ENCODE measurements around the gene EPHA7. TPM values are rescaled to one million over a fixed set of nuclear protein-coding genes. Genes with fewer than 3 reads are reported as not detected.

Gene EPHA7
- total RNA-seq, 1 experiment from 2014 or later: 9.6 TPM

- H3K27ac Mint-ChIP-seq: no peak overlapping the region
- no peaks in the 10 kb centered on the region for H3K9me3 Mint-ChIP-seq
- no peaks in the 10 kb centered on the region for H3K27me3 Mint-ChIP-seq (ENCODE audit: low read depth)
- TF ChIP-seq FOXP1 (CRISPR knock-in tag; IDR thresholded peaks at IDR 0.05; ENCODE audit: borderline replicate concordance) (no peak), ZNF396 (CRISPR knock-in tag; IDR thresholded peaks at IDR 0.05; ENCODE audit: borderline replicate concordance) (no peak), PRRX2 (CRISPR knock-in tag; IDR thresholded peaks at IDR 0.05) (no peak), ZNF263 (CRISPR knock-in tag; IDR thresholded peaks at IDR 0.05; ENCODE audit: low read depth) (no peak), CDX4 (CRISPR knock-in tag; IDR thresholded peaks at IDR 0.05; ENCODE audit: borderline replicate concordance) (no peak), ZNF425 (CRISPR knock-in tag; conservative IDR thresholded peaks at IDR 0.05) (no peak), SMAD3 (CRISPR knock-in tag; IDR thresholded peaks at IDR 0.05; ENCODE audit: borderline replicate concordance) (no peak), ATF3 (CRISPR knock-in tag; conservative IDR thresholded peaks at IDR 0.05) (no peak), HMGXB4 (CRISPR knock-in tag; IDR thresholded peaks at IDR 0.05) (no peak), NFATC4 (CRISPR knock-in tag; IDR thresholded peaks at IDR 0.05) (no peak), ZBTB21 (CRISPR knock-in tag; IDR thresholded peaks at IDR 0.05; ENCODE audit: borderline replicate concordance) (no peak), CTCF (IDR thresholded peaks at IDR 0.05) (no peak), AFF4 (CRISPR knock-in tag; IDR thresholded peaks at IDR 0.05; ENCODE audit: borderline replicate concordance) (no peak), ESRRA (CRISPR knock-in tag; IDR thresholded peaks at IDR 0.05; ENCODE audit: borderline replicate concordance) (no peak)
- H3K4me3 Mint-ChIP-seq: no peak overlapping the region
- ChIA-PET POLR2A (no interaction called here), CTCF (interaction anchor here (1.0 kb wide), 1 partner anchor 190 kb away, joined by 3 read pairs; no protein-coding TSS in a partner anchor)
- H3K36me3 Mint-ChIP-seq: no peaks in the 10 kb centered on the region
- DNase-seq (ENCODE audit: low spot score) (no peak), ATAC-seq (no peak)
- H3K4me1 Mint-ChIP-seq: peaks cover 10% of the 10 kb centered on the region
These were observed 180.7 kb downstream of the EPHA7 start for GRCh38 chr6:93238632-93239031.

DNA sequence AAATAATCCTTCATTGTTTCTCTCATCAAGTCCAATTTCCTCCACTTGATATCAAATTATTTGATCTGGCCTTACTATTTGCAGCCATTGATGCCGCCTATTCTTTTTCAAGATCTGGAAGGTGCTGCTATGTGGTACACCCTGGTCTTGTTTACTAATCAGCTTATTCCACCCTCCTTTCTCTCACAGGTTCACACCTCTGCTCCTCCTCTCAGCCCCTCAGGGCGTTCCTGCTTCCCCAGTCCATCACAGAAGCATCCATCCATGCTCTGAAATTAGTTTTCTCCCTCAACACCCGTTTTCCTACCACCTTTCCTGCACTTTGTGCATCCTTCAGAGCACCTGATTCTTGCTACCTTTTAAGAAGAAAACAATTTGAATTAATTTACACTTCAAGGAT lies 183.6 kb downstream of the EPHA7 start:
- CTCF ChIA-PET: no interaction called here
- no peak overlapping the region for H3K27ac Mint-ChIP-seq
- TF ChIP-seq FOXK1 (CRISPR knock-in tag; IDR thresholded peaks at IDR 0.05): no peak

More for the DNA sequence above, 183.6 kb downstream of the EPHA7 start:
- no peak for ATAC-seq
- POLR2A ChIA-PET: no interaction called here
- Mint-ChIP-seq H3K36me3 (no peaks in the 10 kb centered on the region), H3K4me3 (no peak overlapping the region), H3K27me3 (ENCODE audit: low read depth) (no peaks in the 10 kb centered on the region), H3K4me1 (peaks cover 5% of the 10 kb centered on the region), H3K9me3 (no peaks in the 10 kb centered on the region)
- no peak for DNase-seq (ENCODE audit: low spot score)
